Nasal cavity respiratory epithelium epithelial cell of viscerocranial mucosa (primary cell): Measurements from ENCODE around the gene DCTN5. TPM values are rescaled to one million over a fixed set of nuclear protein-coding genes. Genes with fewer than 3 reads are reported as not detected.

Experiments used
- total RNA-seq: library from RNA; depleted of rRNA; stranded (reverse); fragments of >200 nt; gene quantifications from 2 replicates; pipeline ENCODE4 v1.2.3, GENCODE V29; 2014

The DCTN5 gene
- total RNA-seq, result 46.1 and 90.5 TPM in 2 replicates

DNA sequence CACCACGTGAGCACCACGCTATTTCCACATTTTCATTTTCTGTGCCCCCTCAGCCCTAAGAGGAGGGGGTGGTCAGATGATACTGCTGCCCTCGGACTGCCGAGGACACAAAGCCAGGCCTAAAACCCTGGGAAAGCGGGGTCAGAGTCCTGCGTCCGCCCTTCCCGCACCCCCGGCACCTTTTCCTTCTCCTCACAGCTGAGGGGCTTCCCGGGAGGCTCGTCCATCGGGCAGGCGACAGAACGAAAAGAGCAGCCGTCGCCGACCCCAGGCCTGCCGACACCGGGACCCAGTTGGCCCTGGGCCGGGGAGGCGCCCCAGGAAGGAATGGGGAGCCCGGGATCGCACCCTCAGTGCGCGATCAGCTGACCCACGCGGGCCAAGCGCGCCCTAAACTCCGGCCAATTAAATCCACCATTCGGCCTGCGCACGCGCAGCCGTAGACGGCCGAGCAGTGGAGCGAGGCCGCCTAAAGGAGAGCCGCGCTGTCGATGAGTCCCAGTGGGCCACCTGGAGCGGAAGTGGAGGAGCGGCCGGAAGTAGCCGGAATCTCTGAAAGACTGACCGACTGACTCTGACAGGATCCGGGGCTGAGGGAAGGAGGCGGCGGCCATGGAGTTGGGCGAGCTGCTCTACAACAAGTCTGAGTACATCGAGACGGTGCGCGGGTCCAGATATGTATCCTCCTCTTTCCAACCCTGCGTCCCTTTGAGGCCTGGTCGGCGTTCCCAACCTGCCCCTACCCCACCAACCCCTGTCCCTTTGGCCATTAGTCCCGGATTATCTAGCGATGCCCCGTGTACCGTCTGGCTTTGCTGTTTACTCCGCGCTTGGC lies at the start of gene DCTN5, which contains the start of gene PALB2:
Gene DCTN5, plus strand, starts transcription at position 536 of the 835 bp plus-strand sequence. Its CDS starts 77 bp downstream, at position 613.
Gene PALB2, minus strand, starts transcription at position 380 of the 835 bp plus-strand sequence. Its CDS starts 153 bp downstream, at position 227.

DNA sequence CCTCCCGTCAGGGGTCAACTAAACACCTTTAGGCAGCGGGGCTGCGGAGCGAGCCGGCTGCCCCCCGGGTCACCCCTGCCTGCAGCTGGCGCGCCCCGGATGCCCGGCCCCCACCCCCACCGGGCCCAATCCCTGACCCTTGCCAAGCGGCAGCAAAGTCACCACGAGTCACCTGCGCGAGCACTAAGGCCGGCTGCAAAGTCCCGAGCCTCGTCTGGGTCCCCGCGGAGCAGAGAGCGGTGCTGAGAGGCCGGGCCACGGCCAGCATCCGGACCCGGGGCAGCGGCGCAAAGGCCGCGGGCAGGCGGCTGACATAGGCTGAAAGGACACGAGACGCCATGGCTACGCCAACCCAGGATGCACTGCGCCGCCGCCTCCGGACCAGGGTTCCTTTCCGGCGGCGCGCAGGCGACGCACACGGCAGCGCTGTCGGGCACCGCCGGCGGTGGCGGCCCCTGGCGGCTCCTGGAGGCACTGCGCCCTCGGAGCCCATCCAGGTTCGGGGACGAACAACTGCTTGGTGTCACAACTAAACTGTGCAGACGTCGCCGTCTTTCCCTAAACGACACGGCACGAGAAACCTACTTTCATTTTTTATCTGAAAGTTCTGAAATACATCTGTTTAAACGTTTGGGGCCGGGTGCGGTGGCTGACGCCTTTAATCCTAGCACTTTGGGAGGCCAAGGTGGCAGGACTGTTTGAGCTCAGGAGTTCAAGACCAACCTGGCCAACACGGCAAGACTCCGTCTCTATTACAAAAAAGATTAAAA lies 45.1 kb upstream of the DCTN5 start, which contains the start of gene NDUFAB1:
Gene NDUFAB1, minus strand, starts transcription at position 366 of the 770 bp plus-strand sequence. Its CDS starts 26 bp downstream, at position 340.

DNA sequence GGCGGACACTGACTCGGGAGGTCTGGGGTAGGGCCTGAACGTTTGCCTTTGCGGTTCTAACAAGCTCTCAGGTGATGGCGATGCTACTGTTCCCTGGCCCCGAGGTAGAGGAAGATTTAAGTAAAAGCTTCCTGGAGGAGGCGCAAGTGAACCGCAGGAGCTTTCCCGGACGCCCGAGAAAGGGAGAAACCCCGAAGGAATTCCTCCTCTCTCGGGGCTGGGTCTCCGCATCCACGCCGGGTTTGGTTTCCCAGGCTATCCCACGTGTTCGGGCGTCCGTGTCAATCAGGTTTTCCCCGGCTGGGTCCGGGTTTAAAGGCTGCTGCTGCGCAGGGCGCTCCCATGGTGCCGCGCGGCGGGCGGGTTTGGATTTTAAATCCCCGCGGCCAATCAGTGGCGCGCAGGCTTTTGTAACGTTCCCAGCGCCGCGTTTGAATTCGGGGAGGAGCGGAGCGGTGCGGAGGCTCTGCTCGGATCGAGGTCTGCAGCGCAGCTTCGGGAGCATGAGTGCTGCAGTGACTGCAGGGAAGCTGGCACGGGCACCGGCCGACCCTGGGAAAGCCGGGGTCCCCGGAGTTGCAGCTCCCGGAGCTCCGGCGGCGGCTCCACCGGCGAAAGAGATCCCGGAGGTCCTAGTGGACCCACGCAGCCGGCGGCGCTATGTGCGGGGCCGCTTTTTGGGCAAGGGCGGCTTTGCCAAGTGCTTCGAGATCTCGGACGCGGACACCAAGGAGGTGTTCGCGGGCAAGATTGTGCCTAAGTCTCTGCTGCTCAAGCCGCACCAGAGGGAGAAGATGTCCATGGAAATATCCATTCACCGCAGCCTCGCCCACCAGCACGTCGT lies 37.4 kb downstream of the DCTN5 start, which contains the start of gene PLK1:
Gene PLK1, plus strand, starts transcription at position 460 of the 844 bp plus-strand sequence. Its CDS starts 44 bp downstream, at position 504.

DNA sequence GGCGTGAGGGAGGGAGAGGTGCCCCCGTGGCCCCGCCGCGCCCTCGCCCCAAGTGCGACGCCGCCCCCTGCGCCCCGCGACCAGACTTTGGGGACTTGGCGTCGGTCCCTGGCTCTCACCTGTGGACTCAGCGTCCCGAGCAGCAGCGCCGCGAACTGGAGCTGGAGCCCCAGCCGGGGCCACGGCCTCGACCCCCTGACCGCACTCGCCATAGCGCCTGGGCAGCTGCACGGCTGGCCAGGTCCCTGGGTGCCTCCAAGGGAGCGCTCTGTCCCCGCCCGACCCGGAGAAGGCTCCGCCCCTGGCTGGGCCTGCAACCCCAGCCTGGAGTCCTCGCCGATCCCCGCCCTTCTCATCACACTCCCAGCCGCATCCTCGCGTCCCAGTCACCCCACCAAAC lies 71.7 kb downstream of the DCTN5 start, which contains the start of gene ERN2:
Gene ERN2, minus strand, starts transcription at position 247 of the 400 bp plus-strand sequence. Its CDS starts 35 bp downstream, at position 212.

Other genes starting within 250 kb of the DCTN5 start
- gene COG7, start 188.3 kb upstream of the DCTN5 start, total RNA-seq, result 6.5 and 16.9 TPM in 2 replicates
- gene GGA2, start 131.0 kb upstream of the DCTN5 start, total RNA-seq, result 14.0 and 21.4 TPM in 2 replicates
- 30.1 and 49.5 TPM in 2 replicates for gene EARS2, start 84.1 kb upstream of the DCTN5 start, total RNA-seq
- 26.0 and 56.7 TPM in 2 replicates for gene UBFD1, start 83.7 kb upstream of the DCTN5 start, total RNA-seq
- 78.4 and 130 TPM in 2 replicates for gene NDUFAB1, start 45.1 kb upstream of the DCTN5 start, total RNA-seq
- gene PALB2, start 156 bp upstream of the DCTN5 start, total RNA-seq, result 16.4 and 17.6 TPM in 2 replicates
- 0.34 and 1.00 TPM in 2 replicates for gene PLK1, start 37.4 kb downstream of the DCTN5 start, total RNA-seq
- 0.34 and 1.6 TPM in 2 replicates for gene ERN2, start 71.8 kb downstream of the DCTN5 start, total RNA-seq
- 0.34 and 0.93 TPM in 2 replicates for gene CHP2, start 113.6 kb downstream of the DCTN5 start, total RNA-seq
- under 0.01 TPM in 1 of 2 replicates, not detected in the other for gene PRKCB, start 194.5 kb downstream of the DCTN5 start, total RNA-seq